IPS DF 4.7 (cell line): ENCODE results near the gene ATP13A5.

Experiments used
- DNase-seq: peaks from one replicate; pipeline ENCODE4 v3.0.0-alpha.2; 2013; ENCODE audit warnings: low spot score; ENCODE audit errors: extremely low read depth

The ATP13A5 gene

GRCh38 chr3:193345431-193345830 is 33.1 kb downstream of the ATP13A5 start:
- no peak for DNase-seq

- DNase-seq, result no peak
Measured at GRCh38 chr3:193344486-193344885, 34.1 kb downstream of the ATP13A5 start.

- no peak for DNase-seq
Measured at GRCh38 chr3:193343726-193344222, 34.8 kb downstream of the ATP13A5 start.

- DNase-seq, result no peak
Measured at GRCh38 chr3:193342551-193342950, 36.0 kb downstream of the ATP13A5 start.

- DNase-seq, result no peak
Measured at GRCh38 chr3:193335031-193335430, 43.5 kb downstream of the ATP13A5 start.

GRCh38 chr3:193333229-193333628 is 45.3 kb downstream of the ATP13A5 start:
- no peak for DNase-seq

GRCh38 chr3:193330555-193331204 is 47.9 kb downstream of the ATP13A5 start:
- no peak for DNase-seq

GRCh38 chr3:193317682-193318300 is 60.8 kb downstream of the ATP13A5 start:
- DNase-seq, result no peak

- no peak for DNase-seq
Measured at GRCh38 chr3:193314161-193314560, 64.4 kb downstream of the ATP13A5 start.

- no peak for DNase-seq
Measured at GRCh38 chr3:193313061-193313958, 65.2 kb downstream of the ATP13A5 start.

GRCh38 chr3:193310914-193311723 is 67.4 kb downstream of the ATP13A5 start:
- DNase-seq, result no peak

- no peak for DNase-seq
Measured at GRCh38 chr3:193305356-193305755, 73.2 kb downstream of the ATP13A5 start.

- no peak for DNase-seq
Measured at GRCh38 chr3:193301433-193301832, 77.1 kb downstream of the ATP13A5 start.

- DNase-seq, result no peak
Measured at GRCh38 chr3:193297421-193297820, 81.1 kb downstream of the ATP13A5 start.

GRCh38 chr3:193295985-193296384 is 82.6 kb downstream of the ATP13A5 start:
- no peak for DNase-seq

- DNase-seq, result no peak
Measured at GRCh38 chr3:193292386-193292785, 86.2 kb downstream of the ATP13A5 start.

- DNase-seq, result no peak
Measured at GRCh38 chr3:193271101-193271840, 107.3 kb downstream of the ATP13A5 start.

GRCh38 chr3:193270451-193270850 is 108.1 kb downstream of the ATP13A5 start:
- no peak for DNase-seq

GRCh38 chr3:193269343-193270028 is 109.1 kb downstream of the ATP13A5 start:
- DNase-seq, result no peak

- no peak for DNase-seq
Measured at GRCh38 chr3:193262707-193263106, 115.8 kb downstream of the ATP13A5 start.
